Dendritic cell treated with granulocyte-macrophage colony-stimulating factor and Interleukin-4, amounts not matched to agents 40 ng/mL and 50 ng/mL, for 4 days (primary cell): Measurements from ENCODE around the gene KCTD11.

Source experiments
- H3K27ac Mint-ChIP-seq: one replicate; pipeline ENCODE4 v1.8.0; 2022; ENCODE audit warnings: mild to moderate bottlenecking, mixed read lengths
- H3K27me3 Mint-ChIP-seq: one replicate; pipeline ENCODE4 v1.8.0; 2022; ENCODE audit warnings: mild to moderate bottlenecking, mixed read lengths
- H3K36me3 Mint-ChIP-seq: one replicate; pipeline ENCODE4 v1.8.0; 2022; ENCODE audit warnings: low read depth, mixed read lengths
- H3K4me1 Mint-ChIP-seq: one replicate; pipeline ENCODE4 v1.8.0; 2022; ENCODE audit warnings: low read depth, mixed read lengths
- H3K4me3 Mint-ChIP-seq: one replicate; pipeline ENCODE4 v1.8.0; 2022; ENCODE audit warnings: mild to moderate bottlenecking, moderate library complexity, mixed read lengths
- H3K9me3 Mint-ChIP-seq: one replicate; pipeline ENCODE4 v1.8.0; 2022; ENCODE audit warnings: mixed read lengths
- intact Hi-C: fragments of 100-400 bp; cut with micrococcal nuclease; formaldehyde crosslinking; loops from one replicate; pipeline ENCODE4 v1.15.0; 2022

Gene KCTD11

DNA sequence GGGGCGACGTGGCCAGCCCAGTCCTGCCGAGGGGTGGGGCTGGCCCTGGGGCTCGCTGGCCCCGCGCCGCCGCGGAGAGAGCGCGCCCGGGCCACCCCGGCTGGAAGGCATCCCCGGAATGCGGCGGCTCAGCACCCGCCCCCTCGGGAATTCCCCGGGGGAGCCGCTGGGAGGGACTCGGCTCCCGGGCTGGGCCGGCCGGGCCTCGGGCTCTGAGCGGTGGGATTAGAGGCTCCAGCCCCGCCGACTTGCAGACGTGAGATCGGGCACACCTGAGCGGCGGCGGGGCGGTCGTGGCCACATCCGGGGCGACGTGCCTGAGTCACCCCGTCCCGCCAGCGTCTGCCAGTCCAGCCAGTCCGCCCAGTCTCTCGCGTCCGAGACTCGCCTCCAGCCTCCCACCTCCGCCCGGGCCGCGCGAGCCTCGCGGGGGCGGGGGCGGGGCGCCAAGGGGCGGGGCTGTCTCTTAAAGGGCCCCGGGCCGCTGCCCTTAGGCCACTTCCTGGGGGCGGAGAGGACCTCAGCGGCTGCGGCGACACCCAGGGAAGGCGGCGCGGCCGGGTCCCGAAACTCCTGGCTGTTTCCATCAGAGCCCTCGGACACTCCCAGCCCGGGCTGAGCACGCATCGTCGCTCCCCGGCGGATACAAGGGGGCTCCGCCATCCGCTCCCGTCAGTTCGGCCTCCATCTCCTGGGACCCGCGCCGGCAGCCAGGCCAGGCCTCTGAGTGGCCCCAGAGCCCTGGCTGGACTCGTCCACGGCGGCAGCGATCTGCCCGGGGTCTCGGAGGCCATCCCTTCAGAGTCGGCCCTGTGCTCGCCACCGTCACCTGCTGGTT is at the start of gene KCTD11:
Gene KCTD11, plus strand, starts transcription at position 498 of the 838 bp plus-strand sequence.
- Mint-ChIP-seq H3K36me3 (peaks cover 43% of the 10 kb centered on the region), H3K27ac (peak within 1 kb of the TSS; percentile 84), H3K4me3 (peak within 1 kb of the TSS; percentile 97), H3K9me3 (no peaks in the 10 kb centered on the region), H3K4me1 (peaks cover 81% of the 10 kb centered on the region), H3K27me3 (peaks cover 8% of the 10 kb centered on the region)
- intact Hi-C loops = loop anchor here (5.0 to 10.0 kb wide), 3 partner anchors 53 to 133 kb away; partner anchors contain the start of genes FGF11, NLGN2, POLR2A and SLC35G6

DNA sequence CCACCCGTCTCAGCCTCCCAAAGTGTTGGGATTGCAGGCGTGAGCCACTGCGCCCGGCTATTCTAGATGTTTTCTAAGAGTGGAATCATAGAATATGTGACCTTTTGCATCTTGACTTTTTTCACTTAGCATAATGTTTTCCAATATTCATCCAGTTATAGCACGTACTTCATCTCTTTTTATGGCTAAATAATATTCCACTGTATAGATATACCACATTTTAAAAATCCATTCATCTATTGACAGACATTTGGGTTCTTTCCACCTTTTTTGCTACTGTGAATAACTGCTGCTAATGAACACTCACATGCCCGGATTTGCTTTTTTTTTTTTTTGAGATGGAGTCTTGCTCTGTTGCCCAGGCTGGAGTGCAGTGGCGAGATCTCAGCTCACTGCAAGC is 47.8 kb upstream of the KCTD11 start:
- intact Hi-C loops = no loop called here
- H3K36me3 Mint-ChIP-seq = peaks cover 15% of the 10 kb centered on the region
- H3K27ac Mint-ChIP-seq = no peak overlapping the region
- peaks cover 10% of the 10 kb centered on the region for H3K27me3 Mint-ChIP-seq
- no peaks in the 10 kb centered on the region for H3K9me3 Mint-ChIP-seq
- H3K4me3 Mint-ChIP-seq = no peak overlapping the region
- peaks cover 7% of the 10 kb centered on the region for H3K4me1 Mint-ChIP-seq

DNA sequence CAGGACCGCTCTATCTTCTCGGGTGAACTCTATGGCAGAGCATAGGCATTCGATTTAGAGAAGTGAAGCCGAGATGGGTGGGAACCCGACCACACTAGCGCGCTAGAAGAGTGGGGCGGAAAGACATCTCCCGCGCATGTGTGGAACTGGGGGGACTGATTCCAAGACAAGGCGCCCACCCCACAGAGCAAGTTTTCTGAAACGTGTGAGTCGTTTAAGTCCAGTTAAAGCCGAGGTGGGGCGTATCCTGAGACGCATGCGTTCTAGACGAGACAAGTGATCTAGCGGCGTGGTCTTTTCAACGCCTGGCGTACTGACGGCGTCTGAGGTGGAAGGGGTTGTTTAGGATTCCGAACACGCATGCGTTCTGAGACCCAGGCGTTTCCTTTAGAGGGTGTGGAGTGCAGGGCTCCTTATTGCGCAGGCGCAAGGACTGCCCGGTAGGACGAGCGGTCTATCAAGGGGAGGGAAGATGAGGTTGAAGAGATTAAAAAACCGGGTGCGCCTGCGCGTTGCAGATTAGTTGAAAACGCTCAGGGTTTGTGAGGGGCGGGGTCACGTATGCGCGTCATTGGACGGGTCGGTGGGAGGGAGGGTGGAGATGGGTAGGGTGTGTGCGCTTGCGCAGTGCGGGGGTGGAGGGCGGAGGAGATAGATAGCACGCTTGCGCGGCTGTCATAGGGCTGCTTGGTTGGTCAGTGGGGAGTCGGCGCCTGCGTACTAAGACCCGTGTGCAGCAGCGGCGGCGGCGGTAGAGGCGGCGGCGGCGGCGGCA is 44.9 kb upstream of the KCTD11 start, which contains the start of gene EIF5A:
Gene EIF5A, plus strand, starts transcription at position 718 of the 775 bp plus-strand sequence. CDS start 2,008 bp downstream, outside the sequence.
- Mint-ChIP-seq H3K4me3 (peak within 1 kb of the TSS; percentile 94), H3K9me3 (no peaks in the 10 kb centered on the region), H3K27me3 (no peaks in the 10 kb centered on the region)

DNA sequence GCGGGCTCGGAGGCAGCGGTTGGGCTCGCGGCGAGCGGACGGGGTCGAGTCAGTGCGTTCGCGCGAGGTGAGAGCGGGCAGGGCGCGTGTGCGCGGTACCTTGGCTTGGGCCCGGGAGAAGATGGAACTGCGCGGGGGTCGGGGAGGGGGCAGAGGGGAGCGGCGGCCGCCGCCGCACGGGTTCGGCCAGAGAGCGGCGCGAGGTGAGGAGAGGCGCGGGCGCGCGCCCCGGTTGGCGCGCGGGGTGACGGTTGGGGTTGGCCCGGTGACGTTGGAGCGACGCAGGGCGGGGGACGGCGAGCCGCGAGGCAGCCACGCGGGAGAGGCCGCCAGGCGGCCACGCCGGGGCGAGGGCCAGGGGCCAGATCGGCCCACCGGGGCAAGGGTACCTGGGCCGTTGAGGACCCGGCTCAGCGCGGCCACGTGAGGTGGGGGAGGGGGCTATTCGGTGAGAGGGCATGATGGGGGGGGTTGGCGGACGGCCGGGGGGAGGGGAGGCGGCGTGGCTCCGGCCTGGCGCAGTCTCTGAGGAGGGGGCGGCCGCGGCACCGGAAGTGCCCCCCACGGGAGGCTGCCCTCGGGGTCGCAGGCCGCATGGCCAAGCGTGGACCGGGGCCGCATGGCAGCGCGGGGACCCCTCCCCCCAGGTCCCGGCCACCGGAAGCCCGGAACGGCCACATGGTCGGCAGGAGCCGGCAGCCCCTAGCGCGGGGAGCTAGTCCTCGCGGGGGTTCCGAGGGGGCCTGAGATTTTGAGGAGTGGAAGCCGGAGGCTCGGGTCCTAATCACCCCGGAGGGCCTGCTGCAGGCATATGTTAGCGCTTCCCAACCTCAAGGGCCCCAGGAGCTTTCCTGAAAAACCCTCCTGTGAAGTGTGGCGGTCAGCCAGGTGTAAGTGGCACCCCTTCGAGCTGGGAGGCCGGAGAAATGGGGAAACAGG is 44.0 kb upstream of the KCTD11 start:
- Mint-ChIP-seq H3K27me3 (no peaks in the 10 kb centered on the region), H3K4me3 (peak overlapping the region; percentile 94), H3K36me3 (peaks cover 53% of the 10 kb centered on the region), H3K27ac (peak overlapping the region; percentile 95), H3K4me1 (peaks cover 44% of the 10 kb centered on the region), H3K9me3 (no peaks in the 10 kb centered on the region)
- intact Hi-C loops = loop anchor here (5.0 kb wide), 1 partner anchor 56 kb away; the partner anchor contains the start of genes CTDNEP1 and ELP5

More for the DNA sequence above, 44.9 kb upstream of the KCTD11 start, which contains the start of gene EIF5A:
- peak within 1 kb of the TSS; percentile 95 for H3K27ac Mint-ChIP-seq
- H3K36me3 Mint-ChIP-seq = peaks cover 44% of the 10 kb centered on the region
- H3K4me1 Mint-ChIP-seq = peaks cover 35% of the 10 kb centered on the region
- intact Hi-C loops = loop anchor here (5.0 kb wide), 1 partner anchor 55 kb away; the partner anchor contains the start of genes CTDNEP1 and ELP5

DNA sequence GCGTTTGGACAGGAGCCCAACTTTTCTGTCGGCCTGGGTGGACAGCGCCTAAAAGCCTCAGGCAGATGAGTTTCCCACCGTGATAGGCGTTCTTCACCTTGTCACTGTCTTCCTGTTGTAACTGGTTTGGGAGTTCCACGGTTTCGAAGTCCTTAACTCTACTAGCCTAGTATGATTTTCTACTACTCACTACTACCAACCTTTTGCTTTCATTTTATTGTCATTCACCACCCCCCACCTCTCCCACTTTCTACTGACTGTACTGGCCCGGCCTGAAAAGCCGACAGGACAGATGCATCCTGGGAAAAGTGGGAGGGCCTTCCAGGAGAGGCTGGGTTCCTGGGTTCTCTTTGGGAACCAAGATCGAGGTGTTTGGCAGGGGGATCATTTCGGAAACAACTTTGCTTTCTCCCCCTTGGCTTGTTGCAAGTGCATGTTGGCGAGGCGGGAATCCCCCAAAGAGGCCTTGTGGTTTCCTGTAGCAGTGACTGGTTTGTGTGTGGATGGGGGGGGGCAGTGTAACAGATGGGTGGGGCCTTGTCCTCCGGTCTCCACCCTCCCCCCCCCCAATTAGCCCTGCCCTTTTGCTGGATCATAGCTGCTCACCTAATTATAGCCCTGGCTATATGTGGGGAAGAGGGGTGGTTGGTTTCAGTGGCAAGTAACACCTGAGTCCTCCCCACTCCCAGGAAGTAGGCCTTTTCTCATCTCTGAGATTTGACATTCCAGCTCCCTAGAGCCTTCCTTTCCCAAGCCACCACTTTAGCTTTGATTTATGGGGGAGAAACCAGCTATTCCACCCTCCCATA is 43.1 kb upstream of the KCTD11 start:
- Mint-ChIP-seq H3K9me3 (no peaks in the 10 kb centered on the region), H3K4me1 (peaks cover 52% of the 10 kb centered on the region), H3K4me3 (peak overlapping the region; percentile 94), H3K36me3 (peaks cover 61% of the 10 kb centered on the region), H3K27me3 (no peaks in the 10 kb centered on the region), H3K27ac (peak overlapping the region; percentile 95)
- intact Hi-C loops = loop anchor here (5.0 kb wide), 1 partner anchor 57 kb away; the partner anchor contains the start of genes CTDNEP1 and ELP5

DNA sequence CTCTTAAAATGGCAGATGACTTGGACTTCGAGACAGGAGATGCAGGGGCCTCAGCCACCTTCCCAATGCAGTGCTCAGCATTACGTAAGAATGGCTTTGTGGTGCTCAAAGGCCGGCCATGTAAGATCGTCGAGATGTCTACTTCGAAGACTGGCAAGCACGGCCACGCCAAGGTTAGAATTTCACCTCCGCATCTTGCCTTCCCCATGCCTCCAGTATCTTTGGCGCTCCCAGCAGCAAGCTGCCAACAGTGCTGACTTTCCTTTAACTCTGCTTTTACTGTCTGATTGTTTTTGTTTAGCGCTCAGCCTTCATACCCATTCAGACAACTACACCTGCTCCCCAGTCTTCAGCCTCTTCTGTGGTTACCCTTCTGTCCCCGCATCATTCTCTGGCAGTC is 42.3 kb upstream of the KCTD11 start:
- no peaks in the 10 kb centered on the region for H3K27me3 Mint-ChIP-seq
- peak overlapping the region; percentile 94 for H3K4me3 Mint-ChIP-seq
- peak overlapping the region; percentile 95 for H3K27ac Mint-ChIP-seq
- peaks cover 69% of the 10 kb centered on the region for H3K36me3 Mint-ChIP-seq
- peaks cover 60% of the 10 kb centered on the region for H3K4me1 Mint-ChIP-seq
- no peaks in the 10 kb centered on the region for H3K9me3 Mint-ChIP-seq
- intact Hi-C loops = loop anchor here (5.0 kb wide), 1 partner anchor 57 kb away; the partner anchor contains the start of genes CTDNEP1 and ELP5

DNA sequence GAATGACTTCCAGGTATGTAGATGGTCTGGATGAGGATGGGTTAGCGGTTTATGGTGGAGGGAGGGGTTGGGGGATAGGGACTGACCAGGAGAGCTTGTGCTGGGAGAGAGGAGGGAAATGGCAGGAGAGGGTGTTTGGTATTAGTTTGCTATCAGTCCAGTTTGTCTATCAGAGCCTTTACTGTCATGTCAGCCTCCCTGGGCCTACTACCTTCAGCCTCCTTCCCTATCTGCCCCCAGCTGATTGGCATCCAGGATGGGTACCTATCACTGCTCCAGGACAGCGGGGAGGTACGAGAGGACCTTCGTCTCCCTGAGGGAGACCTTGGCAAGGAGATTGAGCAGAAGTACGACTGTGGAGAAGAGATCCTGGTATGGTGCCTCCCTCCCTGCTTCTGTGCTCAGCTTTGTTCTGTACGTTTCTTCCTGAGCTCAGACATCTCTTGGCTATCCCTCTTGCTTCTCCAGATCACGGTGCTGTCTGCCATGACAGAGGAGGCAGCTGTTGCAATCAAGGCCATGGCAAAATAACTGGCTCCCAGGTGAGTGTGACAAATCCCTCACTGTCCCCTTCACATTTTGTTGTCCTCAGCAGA is 40.8 kb upstream of the KCTD11 start:
- H3K36me3 Mint-ChIP-seq = peaks cover 85% of the 10 kb centered on the region

DNA sequence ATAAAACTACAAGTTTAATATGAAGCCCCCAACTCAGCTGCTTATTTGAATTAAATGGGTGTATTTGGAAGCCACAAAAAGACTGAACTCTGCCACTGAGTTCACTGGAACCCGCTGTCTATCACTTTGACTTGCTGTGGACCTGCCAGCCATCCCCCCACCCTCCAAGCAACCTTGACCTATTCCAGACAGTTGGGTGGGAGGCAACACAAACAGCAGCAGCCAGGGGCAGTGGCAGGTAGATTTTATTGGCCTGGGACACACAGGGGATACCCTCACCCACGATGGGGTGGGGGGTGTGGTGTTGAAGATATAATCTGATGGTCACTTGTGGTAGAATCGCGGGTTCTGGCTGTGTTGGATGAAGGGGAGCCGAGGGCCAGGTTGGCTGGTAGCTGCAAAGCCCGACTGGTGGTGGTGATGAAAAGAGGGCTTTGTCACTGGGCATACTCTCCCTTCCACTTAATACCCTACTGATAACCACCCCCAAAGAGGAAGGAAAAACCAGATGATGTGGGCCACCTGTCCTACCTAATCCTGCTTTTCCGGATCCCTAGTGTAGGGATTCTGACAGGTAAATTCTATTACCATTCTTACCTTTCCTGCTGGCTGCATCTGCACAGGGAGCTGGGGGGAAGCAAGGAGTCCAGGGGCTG is 39.4 kb upstream of the KCTD11 start:
- Mint-ChIP-seq H3K9me3 (no peaks in the 10 kb centered on the region), H3K4me1 (peaks cover 76% of the 10 kb centered on the region), H3K36me3 (peaks cover 92% of the 10 kb centered on the region)

More for the DNA sequence above, 40.8 kb upstream of the KCTD11 start:
- Mint-ChIP-seq H3K9me3 (no peaks in the 10 kb centered on the region), H3K27me3 (no peaks in the 10 kb centered on the region), H3K27ac (no peak overlapping the region), H3K4me3 (no peak overlapping the region), H3K4me1 (peaks cover 63% of the 10 kb centered on the region)
- intact Hi-C loops = no loop called here

DNA sequence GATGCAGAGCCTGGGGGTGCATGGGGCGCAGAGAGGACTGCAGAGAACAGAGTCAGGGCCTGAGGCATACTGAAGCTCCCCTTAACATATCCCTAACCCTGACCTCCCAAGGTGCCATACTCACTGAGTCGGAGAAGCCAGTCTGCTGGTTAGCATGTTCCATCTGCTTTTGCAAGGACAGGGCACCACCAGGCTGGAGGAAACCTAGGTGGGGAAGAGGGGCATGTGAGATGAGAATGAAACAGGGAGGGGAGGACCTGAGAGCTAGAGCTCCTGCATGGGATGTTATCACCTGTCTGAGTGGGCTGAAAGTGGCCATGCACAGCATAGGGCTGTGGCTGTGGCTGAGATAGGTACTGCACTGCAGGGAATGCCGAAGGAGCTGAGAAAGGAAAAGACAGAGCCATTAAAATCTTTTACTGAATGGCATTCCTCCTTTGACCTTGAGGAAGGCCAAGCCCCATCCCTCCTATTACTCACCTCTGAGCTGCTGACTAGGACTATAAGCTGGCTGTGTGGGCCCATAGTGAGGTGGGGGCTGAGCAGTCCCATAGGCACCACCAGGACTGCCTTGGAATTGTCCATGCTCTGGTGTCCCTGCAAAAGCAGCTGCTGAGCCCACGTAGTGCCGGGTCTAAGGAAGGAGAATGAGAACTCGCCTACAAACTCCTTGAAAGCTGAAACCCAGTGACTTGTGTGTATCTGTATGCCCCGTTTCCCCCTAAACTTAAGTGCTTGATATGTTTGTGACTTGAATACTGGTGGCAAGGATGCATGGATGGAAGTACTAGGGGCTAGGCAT is 38.7 kb upstream of the KCTD11 start:
- H3K4me1 Mint-ChIP-seq = peaks cover 81% of the 10 kb centered on the region
- peaks cover 97% of the 10 kb centered on the region for H3K36me3 Mint-ChIP-seq
- peak overlapping the region; percentile 91 for H3K27ac Mint-ChIP-seq
- H3K27me3 Mint-ChIP-seq = no peaks in the 10 kb centered on the region
- intact Hi-C loops = no loop called here
- no peaks in the 10 kb centered on the region for H3K9me3 Mint-ChIP-seq
- no peak overlapping the region for H3K4me3 Mint-ChIP-seq

More for the DNA sequence above, 39.4 kb upstream of the KCTD11 start:
- intact Hi-C loops = no loop called here
- no peak overlapping the region for H3K4me3 Mint-ChIP-seq
- peak overlapping the region; percentile 91 for H3K27ac Mint-ChIP-seq
- H3K27me3 Mint-ChIP-seq = no peaks in the 10 kb centered on the region

DNA sequence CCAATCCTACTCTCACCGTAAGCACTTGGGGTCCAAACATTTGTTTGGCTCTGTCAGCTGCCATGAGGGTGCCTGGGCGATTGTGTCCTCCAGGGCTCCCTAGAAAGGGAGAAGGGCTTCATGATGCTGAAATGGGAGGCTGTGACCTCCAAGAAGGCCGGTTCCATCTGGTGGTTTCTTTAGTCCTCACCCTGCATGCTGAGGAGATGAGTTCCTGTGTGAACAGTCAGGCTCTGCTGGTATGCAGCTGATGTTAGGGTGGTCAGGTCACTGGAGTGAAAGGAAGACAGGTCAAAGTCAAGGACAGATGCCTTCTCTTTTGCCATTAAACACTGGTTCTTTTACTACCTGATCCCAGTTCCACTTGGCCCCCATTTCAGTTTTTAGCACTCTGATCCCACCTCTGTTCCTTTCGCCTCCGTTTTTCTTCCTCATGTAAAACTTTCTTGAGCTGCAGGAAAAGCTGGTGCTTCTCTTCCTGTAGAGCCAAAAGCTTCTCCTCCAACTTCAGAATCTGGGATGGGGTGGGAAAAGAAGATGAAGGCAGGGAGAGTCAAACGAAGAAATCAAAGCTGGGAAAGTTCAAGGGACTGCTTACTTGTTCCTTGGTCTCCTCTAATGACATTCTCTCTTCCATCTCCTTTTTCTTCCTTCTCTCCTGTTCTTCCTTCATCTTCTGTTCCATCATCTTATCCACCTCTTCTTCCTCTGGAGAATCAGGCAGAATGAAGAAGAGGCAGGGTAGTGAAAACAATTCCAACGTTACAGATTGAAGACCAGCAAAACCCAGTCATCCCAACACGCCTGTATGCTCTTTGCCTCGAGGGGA is 37.9 kb upstream of the KCTD11 start:
- Mint-ChIP-seq H3K4me3 (peak overlapping the region; percentile 85), H3K4me1 (peaks cover 75% of the 10 kb centered on the region), H3K27ac (peak overlapping the region; percentile 91), H3K36me3 (peaks cover 97% of the 10 kb centered on the region), H3K9me3 (no peaks in the 10 kb centered on the region), H3K27me3 (no peaks in the 10 kb centered on the region)
- intact Hi-C loops = no loop called here
